K562 (cell line): Measurements from ENCODE around the gene FAM20B. TPM values are rescaled to one million over a fixed set of nuclear protein-coding genes. Genes with fewer than 3 reads are reported as not detected.
A peak's percentile ranks its signal among the peaks of the same experiment; 100 is the strongest.
"Not testable (repeated sequence)": the region's sequence is repeated elsewhere in the genome, so short reads cannot be mapped to it uniquely, and the experiment has no call there.

Experiments used
- BCOR ChIP-seq: fragments of 450-650 bp; IDR thresholded peaks from 2 replicates; pipeline ENCODE4 v1.6.1; 2016
- CTBP1 ChIP-seq: fragments of 450-650 bp; IDR thresholded peaks from 2 replicates; pipeline ENCODE4 v1.6.1; 2016; ENCODE audit warnings: borderline replicate concordance
- DACH1 ChIP-seq: fragments of 450-650 bp; IDR thresholded peaks from 2 replicates; pipeline ENCODE4 v1.6.1; 2018; ENCODE audit not compliant: partially characterized antibody
- DPF2 ChIP-seq: fragments of 450-650 bp; IDR thresholded peaks from 2 replicates; pipeline ENCODE4 v1.6.1; 2016
- FOXM1 ChIP-seq, 2 experiments: fragments of 450-650 bp in 1 of 2; sonication (generic) in 1 of 2; formaldehyde crosslinking in 1 of 2; IDR thresholded peaks; 2 replicates each; pipeline versions ENCODE4 v1.6.1 to v1.9.0; 2017 to 2022; ENCODE audit warnings: low read depth in 2 of 2, mild to moderate bottlenecking in 2 of 2, missing genetic modification reagents in 1 of 2, moderate library complexity in 1 of 2
- NCOR1 ChIP-seq: fragments of 450-650 bp; IDR thresholded peaks from 2 replicates; pipeline ENCODE4 v1.6.1; 2016; ENCODE audit warnings: mild to moderate bottlenecking, moderate library complexity
- NFIC ChIP-seq: fragments of 450-650 bp; IDR thresholded peaks from 2 replicates; pipeline ENCODE4 v1.6.1; 2017; ENCODE audit warnings: mild to moderate bottlenecking, inconsistent platforms
- RAD21 ChIP-seq, 2 experiments: fragments of 250-450 bp in 1 of 2; fragments of 450-650 bp in 1 of 2; sonication (Bioruptor Pico) in 1 of 2; formaldehyde crosslinking in 1 of 2; IDR thresholded peaks in 1 of 2; conservative IDR thresholded peaks in 1 of 2; 2 replicates each; pipeline versions ENCODE4 v1.4.0 to v1.8.0; 2020 to 2022; ENCODE audit warnings: mild to moderate bottlenecking in 2 of 2, moderate library complexity in 1 of 2
- SMARCC2 ChIP-seq: fragments of 450-650 bp; IDR thresholded peaks from 2 replicates; pipeline ENCODE4 v1.6.1; 2017; ENCODE audit warnings: antibody characterized with exemption, moderate library complexity, mild to moderate bottlenecking, low read depth
- TEAD4 ChIP-seq, 2 experiments: sonication (generic) in 1 of 2; formaldehyde crosslinking in 1 of 2; IDR thresholded peaks; 2 replicates each; pipeline versions ENCODE4 v1.6.1 to v1.8.0; 2012 to 2022; ENCODE audit warnings: borderline replicate concordance in 1 of 2, inconsistent platforms in 1 of 2, low read length in 1 of 2, mild to moderate bottlenecking in 1 of 2, missing genetic modification reagents in 1 of 2
- ZBTB2 ChIP-seq: fragments of 450-650 bp; IDR thresholded peaks from 2 replicates; pipeline ENCODE4 v1.6.1; 2016; ENCODE audit warnings: antibody characterized with exemption
- ZNF592 ChIP-seq: fragments of 450-650 bp; IDR thresholded peaks from 2 replicates; pipeline ENCODE4 v1.6.1; 2017; ENCODE audit warnings: antibody characterized with exemption, mild to moderate bottlenecking
- polyA plus RNA-seq, 8 experiments: library from polyadenylated mRNA; depleted of rRNA in 4 of 8; stranded (reverse) in 5 of 8; unstranded in 3 of 8; fragments of >200 nt; fragmentation: Nextera tagmentation in 2 of 8; fragmentation: Illumina TruSeq in 1 of 8; extraction: Ambion mirVana in 2 of 8; extraction: Trizol in 1 of 8; gene quantifications; 2 replicates each; pipeline versions ENCODE4 v1.2.1 to v1.2.3, GENCODE V29; 2011 to 2014; ENCODE audit warnings: inconsistent platforms in 1 of 8, missing spikeins in 1 of 8
- total RNA-seq, 7 experiments: library from RNA; depleted of rRNA in 6 of 7; stranded (reverse); fragments of >200 nt in 6 of 7; fragmentation: Illumina TruSeq in 2 of 7; extraction: Trizol in 2 of 7; gene quantifications; 2 replicates each; pipeline versions ENCODE4 v1.2.1 to v1.2.3, GENCODE V29; 2011 to 2021; ENCODE audit warnings: low replicate concordance in 1 of 7
- TF ChIP-seq, protein P1 (sequence below): sonication (generic); formaldehyde crosslinking; IDR thresholded peaks from 2 replicates; pipeline ENCODE4 v1.8.0; 2022; ENCODE audit warnings: missing genetic modification reagents, mild to moderate bottlenecking, moderate library complexity, borderline replicate concordance
- TF ChIP-seq, protein P2 (sequence below), 2 experiments: fragments of 450-650 bp; conservative IDR thresholded peaks; 2 replicates each; pipeline ENCODE4 v1.6.1; 2017; ENCODE audit warnings: mild to moderate bottlenecking in 2 of 2, moderate library complexity in 2 of 2

Gene FAM20B
- total and polyA plus RNA-seq, 9 of the 15 experiments (the other 6 are each of a cell fraction or from before 2014, with no cell fraction given), result 7.2 to 67.5 (median 42.9) TPM

DNA sequence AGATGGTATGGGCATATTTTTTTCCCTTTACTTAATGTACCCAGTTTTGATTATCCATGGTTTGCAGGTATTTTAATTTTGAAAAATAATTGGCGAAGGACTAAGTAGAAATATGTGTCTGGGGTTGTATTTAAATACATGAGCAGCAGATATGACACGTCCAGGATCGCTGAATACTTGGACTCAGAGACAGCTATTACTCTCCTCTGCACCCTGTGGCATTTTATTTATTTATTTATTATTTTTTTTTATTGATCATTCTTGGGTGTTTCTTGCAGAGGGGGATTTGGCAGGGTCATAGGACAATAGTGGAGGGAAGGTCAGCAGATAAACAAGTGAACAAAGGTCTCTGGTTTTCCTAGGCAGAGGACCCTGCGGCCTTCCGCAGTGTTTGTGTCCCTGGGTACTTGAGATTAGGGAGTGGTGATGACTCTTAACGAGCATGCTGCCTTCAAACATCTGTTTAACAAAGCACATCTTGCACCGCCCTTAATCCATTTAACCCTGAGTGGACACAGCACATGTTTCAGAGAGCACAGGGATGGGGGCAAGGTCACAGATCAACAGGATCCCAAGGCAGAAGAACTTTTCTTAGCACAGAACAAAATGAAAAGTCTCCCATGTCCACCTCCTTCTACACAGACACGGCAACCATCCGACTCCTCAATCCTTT is 13.9 kb downstream of the FAM20B start (continued):
- peak; percentile 89 for TF ChIP-seq NCOR1
- peak; percentile 66; the same call in 1 of the 2 replicates for TF ChIP-seq SMARCC2
- TF ChIP-seq NFIC, result peak; percentile 79
- TF ChIP-seq DACH1, result peak; percentile 38
- TF ChIP-seq, protein P1, sequence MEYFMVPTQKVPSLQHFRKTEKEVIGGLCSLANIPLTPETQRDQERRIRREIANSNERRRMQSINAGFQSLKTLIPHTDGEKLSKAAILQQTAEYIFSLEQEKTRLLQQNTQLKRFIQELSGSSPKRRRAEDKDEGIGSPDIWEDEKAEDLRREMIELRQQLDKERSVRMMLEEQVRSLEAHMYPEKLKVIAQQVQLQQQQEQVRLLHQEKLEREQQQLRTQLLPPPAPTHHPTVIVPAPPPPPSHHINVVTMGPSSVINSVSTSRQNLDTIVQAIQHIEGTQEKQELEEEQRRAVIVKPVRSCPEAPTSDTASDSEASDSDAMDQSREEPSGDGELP (CRISPR knock-in tag), result peak; percentile 16; the same call in 1 of the 2 replicates
- TF ChIP-seq FOXM1 (IDR thresholded peaks at IDR 0.05; ENCODE audit: low read depth), result peak; percentile 48; the same call in 1 of the 2 replicates
- not testable (repeated sequence) for TF ChIP-seq FOXM1 (CRISPR knock-in tag; IDR thresholded peaks at IDR 0.05; ENCODE audit: low read depth); TEAD4 (CRISPR knock-in tag; IDR thresholded peaks at IDR 0.05; ENCODE audit: borderline replicate concordance)
- peak; percentile 70; the same call in 1 of the 2 replicates for TF ChIP-seq ZBTB2
- peak; percentile 81 for TF ChIP-seq DPF2
- peak; percentile 60 for TF ChIP-seq TEAD4 (IDR thresholded peaks at IDR 0.05; ENCODE audit: low read length)
- 0 out of 4 replicates have a peak, but pooled peaks of 1 of the 2 experiments have one; percentile 7 for TF ChIP-seq RAD21 (CRISPR knock-in tag; conservative IDR thresholded peaks at IDR 0.05 in 1 of 2, IDR thresholded peaks at IDR 0.05 in 1 of 2)
- TF ChIP-seq ZNF592, result peak; percentile 80
- peak; percentile 60; the same call in 1 of the 2 replicates for TF ChIP-seq BCOR
- TF ChIP-seq, protein P2, sequence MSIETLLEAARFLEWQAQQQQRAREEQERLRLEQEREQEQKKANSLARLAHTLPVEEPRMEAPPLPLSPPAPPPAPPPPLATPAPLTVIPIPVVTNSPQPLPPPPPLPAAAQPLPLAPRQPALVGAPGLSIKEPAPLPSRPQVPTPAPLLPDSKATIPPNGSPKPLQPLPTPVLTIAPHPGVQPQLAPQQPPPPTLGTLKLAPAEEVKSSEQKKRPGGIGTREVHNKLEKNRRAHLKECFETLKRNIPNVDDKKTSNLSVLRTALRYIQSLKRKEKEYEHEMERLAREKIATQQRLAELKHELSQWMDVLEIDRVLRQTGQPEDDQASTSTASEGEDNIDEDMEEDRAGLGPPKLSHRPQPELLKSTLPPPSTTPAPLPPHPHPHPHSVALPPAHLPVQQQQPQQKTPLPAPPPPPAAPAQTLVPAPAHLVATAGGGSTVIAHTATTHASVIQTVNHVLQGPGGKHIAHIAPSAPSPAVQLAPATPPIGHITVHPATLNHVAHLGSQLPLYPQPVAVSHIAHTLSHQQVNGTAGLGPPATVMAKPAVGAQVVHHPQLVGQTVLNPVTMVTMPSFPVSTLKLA (conservative IDR thresholded peaks at IDR 0.05), result peak; percentile 88 to 94
- TF ChIP-seq CTBP1, result peak; percentile 57; the same call in 1 of the 2 replicates
